CMK (cell line): ENCODE measurements around the gene AZU1.

Experiments used
- DNase-seq: peaks from one replicate; pipeline ENCODE4 v3.0.0-alpha.2; 2010; ENCODE audit warnings: low read depth

Gene AZU1

GRCh38 chr19:827710-828321, at the start of gene AZU1:
TSS of gene AZU1 (plus strand) at chr19:827837. CDS start at chr19:827847, 10 bp downstream.
- no peak for DNase-seq

GRCh38 chr19:778910-779653, 48.6 kb upstream of the AZU1 start:
- no peak for DNase-seq

GRCh38 chr19:780935-781334, 46.7 kb upstream of the AZU1 start:
- DNase-seq = no peak

- DNase-seq = no peak
Measured at GRCh38 chr19:781800-782184, 45.8 kb upstream of the AZU1 start.

GRCh38 chr19:782185-782877, 45.3 kb upstream of the AZU1 start:
- DNase-seq = no peak

- DNase-seq = no peak
Measured at GRCh38 chr19:782878-783668, 44.6 kb upstream of the AZU1 start.

- DNase-seq = no peak
Measured at GRCh38 chr19:784541-784940, 43.1 kb upstream of the AZU1 start.

- DNase-seq = no peak
Measured at GRCh38 chr19:787536-787935, 40.1 kb upstream of the AZU1 start.

- DNase-seq = no peak
Measured at GRCh38 chr19:788686-788982, 39.0 kb upstream of the AZU1 start.

GRCh38 chr19:788983-789700, 38.5 kb upstream of the AZU1 start:
- DNase-seq = peak; percentile 70

- DNase-seq = no peak
Measured at GRCh38 chr19:789701-790060, 38.0 kb upstream of the AZU1 start.

GRCh38 chr19:791007-791566, 36.5 kb upstream of the AZU1 start:
- DNase-seq = no peak

- peak; percentile 95 for DNase-seq
Measured at GRCh38 chr19:791567-792305, 35.9 kb upstream of the AZU1 start.

GRCh38 chr19:792306-792885, 35.2 kb upstream of the AZU1 start:
- DNase-seq = peak; percentile 64

- no peak for DNase-seq
Measured at GRCh38 chr19:793806-794205, 33.8 kb upstream of the AZU1 start.

- DNase-seq = no peak
Measured at GRCh38 chr19:795073-795611, 32.5 kb upstream of the AZU1 start.

GRCh38 chr19:795691-796581, 31.7 kb upstream of the AZU1 start:
- no peak for DNase-seq

- peak; percentile 100 for DNase-seq
Measured at GRCh38 chr19:796692-797527, 30.7 kb upstream of the AZU1 start, which contains the start of gene PTBP1. TSS of gene PTBP1 (plus strand) at chr19:797452. CDS start at chr19:797498, 46 bp downstream.
